Measurements from ENCODE around the gene CDH2.

CDH2 gene

DNA sequence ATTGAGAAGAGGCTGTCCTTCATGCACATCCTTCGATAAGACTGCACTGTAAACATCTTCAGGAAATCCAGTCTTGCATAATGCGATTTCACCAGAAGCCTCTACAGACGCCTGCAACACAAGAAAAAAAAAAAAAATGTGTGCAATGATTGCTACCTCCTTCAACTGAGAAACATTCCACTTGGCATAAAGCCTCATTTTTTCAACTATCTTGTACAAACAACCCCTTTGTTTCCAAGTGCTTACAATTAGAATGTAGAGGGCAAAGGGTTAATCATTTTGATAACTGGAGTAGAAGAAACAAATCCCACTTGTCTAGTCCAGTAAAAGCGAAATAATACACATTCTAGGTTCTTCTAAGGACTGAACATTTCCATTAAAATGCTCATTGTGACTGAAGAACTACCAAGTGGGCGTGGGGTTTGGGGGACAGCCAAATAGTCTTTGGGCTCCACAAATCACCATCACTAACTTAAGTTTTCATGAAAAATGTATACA lies 29.2 kb downstream of the CDH2 start:
- Histone ChIP-seq H3K79me2 (ENCODE audit: low read length) (no peaks in the 10 kb centered on the region), H3K4me3 (ENCODE audit: low read length) (no peak overlapping the region), H3K9me3 (ENCODE audit: insufficient read depth, low read length) (no peaks in the 10 kb centered on the region), H3K27me3 (ENCODE audit: low read depth, low read length) (no peaks in the 10 kb centered on the region), H2AFZ (ENCODE audit: low read depth, low read length) (no peak overlapping the region), H3K27ac (ENCODE audit: low read length) (no peak overlapping the region), H3K9ac (ENCODE audit: low read length) (no peak overlapping the region), H3K4me2 (ENCODE audit: low read length) (no peak overlapping the region), H3K36me3 (replicated peaks; ENCODE audit: low read depth, low read length) (no peaks in the 10 kb centered on the region), H4K20me1 (ENCODE audit: insufficient read depth, low read length) (no peaks in the 10 kb centered on the region), H3K4me1 (ENCODE audit: low read length) (no peaks in the 10 kb centered on the region)
- TF ChIP-seq, protein P1, sequence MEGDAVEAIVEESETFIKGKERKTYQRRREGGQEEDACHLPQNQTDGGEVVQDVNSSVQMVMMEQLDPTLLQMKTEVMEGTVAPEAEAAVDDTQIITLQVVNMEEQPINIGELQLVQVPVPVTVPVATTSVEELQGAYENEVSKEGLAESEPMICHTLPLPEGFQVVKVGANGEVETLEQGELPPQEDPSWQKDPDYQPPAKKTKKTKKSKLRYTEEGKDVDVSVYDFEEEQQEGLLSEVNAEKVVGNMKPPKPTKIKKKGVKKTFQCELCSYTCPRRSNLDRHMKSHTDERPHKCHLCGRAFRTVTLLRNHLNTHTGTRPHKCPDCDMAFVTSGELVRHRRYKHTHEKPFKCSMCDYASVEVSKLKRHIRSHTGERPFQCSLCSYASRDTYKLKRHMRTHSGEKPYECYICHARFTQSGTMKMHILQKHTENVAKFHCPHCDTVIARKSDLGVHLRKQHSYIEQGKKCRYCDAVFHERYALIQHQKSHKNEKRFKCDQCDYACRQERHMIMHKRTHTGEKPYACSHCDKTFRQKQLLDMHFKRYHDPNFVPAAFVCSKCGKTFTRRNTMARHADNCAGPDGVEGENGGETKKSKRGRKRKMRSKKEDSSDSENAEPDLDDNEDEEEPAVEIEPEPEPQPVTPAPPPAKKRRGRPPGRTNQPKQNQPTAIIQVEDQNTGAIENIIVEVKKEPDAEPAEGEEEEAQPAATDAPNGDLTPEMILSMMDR (IDR thresholded peaks at IDR 0.05; ENCODE audit: low read depth, low read length) = no peak
- no peak for TF ChIP-seq EZH2phosphoT487 (IDR thresholded peaks at IDR 0.05; ENCODE audit: low read depth)

DNA sequence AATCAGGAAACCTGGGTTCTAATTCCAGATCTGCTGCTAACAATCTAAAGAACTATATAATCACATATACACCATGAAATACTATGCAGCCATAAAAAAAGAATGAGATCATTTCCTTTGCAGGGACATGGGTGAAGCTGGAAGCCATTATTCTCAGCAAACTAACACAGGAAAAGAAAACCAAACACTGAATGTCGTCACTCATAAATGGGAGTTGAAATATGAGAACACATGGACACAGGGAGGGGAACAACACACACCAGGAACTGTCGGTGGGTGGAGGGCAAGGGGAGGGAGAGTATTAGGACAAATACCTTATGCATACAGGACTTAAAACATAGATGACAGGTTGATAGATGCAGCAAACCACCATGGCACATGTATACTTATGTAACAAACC lies 33.2 kb downstream of the CDH2 start:
- Histone ChIP-seq H3K79me2 (ENCODE audit: low read length) (no peaks in the 10 kb centered on the region), H3K27ac (ENCODE audit: low read length) (no peak overlapping the region), H3K4me3 (ENCODE audit: low read length) (no peak overlapping the region), H3K4me1 (ENCODE audit: low read length) (no peaks in the 10 kb centered on the region), H3K4me2 (ENCODE audit: low read length) (no peak overlapping the region), H3K9ac (ENCODE audit: low read length) (no peak overlapping the region), H3K9me3 (ENCODE audit: insufficient read depth, low read length) (no peaks in the 10 kb centered on the region), H2AFZ (ENCODE audit: low read depth, low read length) (no peak overlapping the region), H3K27me3 (ENCODE audit: low read depth, low read length) (no peaks in the 10 kb centered on the region), H3K36me3 (replicated peaks; ENCODE audit: low read depth, low read length) (no peaks in the 10 kb centered on the region), H4K20me1 (ENCODE audit: insufficient read depth, low read length) (no peaks in the 10 kb centered on the region)
- TF ChIP-seq EZH2phosphoT487 (IDR thresholded peaks at IDR 0.05; ENCODE audit: low read depth) = no peak
- TF ChIP-seq, protein P1 (IDR thresholded peaks at IDR 0.05; ENCODE audit: low read depth, low read length) = no peak

DNA sequence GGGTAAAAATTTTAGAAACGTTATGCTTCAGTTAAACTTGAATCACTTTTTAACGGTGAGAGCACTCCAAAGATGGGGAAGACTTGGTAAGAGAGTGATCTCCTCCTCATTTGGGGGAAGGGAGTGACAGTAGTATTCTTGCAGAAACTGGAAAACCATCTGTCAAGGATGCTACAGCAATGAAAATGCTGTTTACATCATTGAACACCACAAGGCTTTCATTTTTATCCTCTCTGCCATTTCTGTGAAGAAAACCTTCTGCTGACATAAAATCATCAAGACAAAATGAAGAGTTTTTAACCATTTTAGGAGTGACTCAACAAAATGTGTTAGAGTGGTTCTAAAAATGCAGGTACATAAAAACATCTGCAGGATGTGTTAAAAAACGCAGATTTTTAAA lies 38.1 kb downstream of the CDH2 start:
- Histone ChIP-seq H4K20me1 (ENCODE audit: insufficient read depth, low read length) (no peaks in the 10 kb centered on the region), H3K4me1 (ENCODE audit: low read length) (no peaks in the 10 kb centered on the region), H3K79me2 (ENCODE audit: low read length) (no peaks in the 10 kb centered on the region)

DNA sequence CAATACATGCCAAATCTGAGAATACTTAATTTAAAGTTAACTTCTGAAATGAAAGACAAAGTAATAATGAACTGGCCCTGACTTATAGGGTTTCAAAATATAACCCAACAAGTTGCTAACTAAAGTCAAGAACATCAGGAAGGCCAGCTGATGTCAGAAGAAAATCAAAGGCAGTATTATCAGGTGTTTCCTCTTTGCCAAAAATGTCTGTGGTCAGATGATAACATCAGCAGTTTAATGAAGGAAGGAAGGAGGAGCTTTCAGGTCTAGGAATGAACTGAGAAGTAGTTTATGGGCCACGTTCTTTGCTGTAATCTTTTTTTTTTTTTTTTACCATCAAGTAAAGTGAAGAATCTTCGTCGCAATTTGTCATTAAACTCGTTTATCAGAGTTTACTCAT lies 40.9 kb downstream of the CDH2 start:
- no peak overlapping the region for H3K4me3 ChIP-seq (ENCODE audit: low read length)
- no peaks in the 10 kb centered on the region for H3K36me3 ChIP-seq (replicated peaks; ENCODE audit: low read depth, low read length)
- H3K79me2 ChIP-seq (ENCODE audit: low read length) = no peaks in the 10 kb centered on the region
- no peaks in the 10 kb centered on the region for H3K27me3 ChIP-seq (ENCODE audit: low read depth, low read length)
- no peak overlapping the region for H3K27ac ChIP-seq (ENCODE audit: low read length)
- TF ChIP-seq, protein P1 (IDR thresholded peaks at IDR 0.05; ENCODE audit: low read depth, low read length) = no peak
- TF ChIP-seq EZH2phosphoT487 (IDR thresholded peaks at IDR 0.05; ENCODE audit: low read depth) = no peak
- H3K9me3 ChIP-seq (ENCODE audit: insufficient read depth, low read length) = no peaks in the 10 kb centered on the region
- peaks cover 14% of the 10 kb centered on the region for H3K4me1 ChIP-seq (ENCODE audit: low read length)
- H3K9ac ChIP-seq (ENCODE audit: low read length) = no peak overlapping the region
- no peaks in the 10 kb centered on the region for H4K20me1 ChIP-seq (ENCODE audit: insufficient read depth, low read length)
- no peak overlapping the region for H3K4me2 ChIP-seq (ENCODE audit: low read length)
- no peak overlapping the region for H2AFZ ChIP-seq (ENCODE audit: low read depth, low read length)

More for the DNA sequence above, 38.1 kb downstream of the CDH2 start:
- H3K9me3 ChIP-seq (ENCODE audit: insufficient read depth, low read length) = no peaks in the 10 kb centered on the region
- H3K36me3 ChIP-seq (replicated peaks; ENCODE audit: low read depth, low read length) = no peaks in the 10 kb centered on the region
- no peak overlapping the region for H3K4me2 ChIP-seq (ENCODE audit: low read length)
- H3K4me3 ChIP-seq (ENCODE audit: low read length) = no peak overlapping the region
- 0 out of 2 replicates have a peak overlapping the region, but pooled peaks have one; percentile 3 for H2AFZ ChIP-seq (ENCODE audit: low read depth, low read length)
- H3K9ac ChIP-seq (ENCODE audit: low read length) = no peak overlapping the region
- no peaks in the 10 kb centered on the region for H3K27me3 ChIP-seq (ENCODE audit: low read depth, low read length)
- no peak for TF ChIP-seq EZH2phosphoT487 (IDR thresholded peaks at IDR 0.05; ENCODE audit: low read depth)
- TF ChIP-seq, protein P1 (IDR thresholded peaks at IDR 0.05; ENCODE audit: low read depth, low read length) = no peak
- no peak overlapping the region for H3K27ac ChIP-seq (ENCODE audit: low read length)
